ENCODE measurements around the gene BHLHA15.
"Not testable (repeated sequence)": the region's sequence is repeated elsewhere in the genome, so short reads cannot be mapped to it uniquely, and the experiment has no call there.

The BHLHA15 gene

DNA sequence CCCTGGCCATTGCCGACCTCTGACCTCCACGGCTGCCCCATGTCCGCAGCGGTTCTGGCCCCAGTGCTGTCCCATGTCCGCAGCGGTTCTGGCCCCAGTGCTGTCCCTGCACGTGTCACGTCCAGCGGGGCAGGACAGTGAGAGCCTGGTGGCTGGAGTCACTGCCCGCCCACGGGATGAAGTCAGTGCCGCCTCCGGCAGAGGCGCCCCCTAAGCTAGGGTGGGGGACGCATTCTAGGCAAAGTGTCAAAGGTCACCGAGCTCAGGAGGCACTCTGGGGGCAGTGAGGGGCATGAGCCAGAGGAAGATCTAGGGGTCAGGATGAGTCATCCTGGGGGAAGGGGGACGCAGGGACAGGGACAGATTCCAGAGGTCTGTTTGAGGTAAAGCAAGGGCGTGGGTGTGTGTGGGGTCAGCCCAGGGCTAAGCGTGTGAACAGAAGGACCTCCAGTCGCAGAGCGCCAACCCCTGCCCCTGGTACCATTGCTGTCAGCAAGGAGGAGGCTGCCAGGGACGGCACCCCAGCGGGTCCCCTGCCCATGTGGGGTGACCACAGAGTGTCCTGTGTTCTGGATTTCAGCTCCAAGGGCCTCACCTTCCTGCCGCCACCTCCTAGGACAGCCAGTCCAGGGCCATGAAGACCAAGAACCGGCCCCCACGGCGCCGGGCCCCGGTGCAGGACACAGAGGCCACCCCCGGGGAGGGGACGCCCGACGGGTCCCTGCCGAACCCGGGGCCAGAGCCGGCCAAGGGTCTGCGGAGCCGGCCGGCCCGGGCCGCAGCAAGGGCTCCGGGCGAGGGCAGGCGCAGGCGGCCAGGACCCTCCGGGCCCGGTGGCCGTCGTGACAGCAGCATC lies 665 bp downstream of the BHLHA15 start:
- DNase-seq, result no peak

DNA sequence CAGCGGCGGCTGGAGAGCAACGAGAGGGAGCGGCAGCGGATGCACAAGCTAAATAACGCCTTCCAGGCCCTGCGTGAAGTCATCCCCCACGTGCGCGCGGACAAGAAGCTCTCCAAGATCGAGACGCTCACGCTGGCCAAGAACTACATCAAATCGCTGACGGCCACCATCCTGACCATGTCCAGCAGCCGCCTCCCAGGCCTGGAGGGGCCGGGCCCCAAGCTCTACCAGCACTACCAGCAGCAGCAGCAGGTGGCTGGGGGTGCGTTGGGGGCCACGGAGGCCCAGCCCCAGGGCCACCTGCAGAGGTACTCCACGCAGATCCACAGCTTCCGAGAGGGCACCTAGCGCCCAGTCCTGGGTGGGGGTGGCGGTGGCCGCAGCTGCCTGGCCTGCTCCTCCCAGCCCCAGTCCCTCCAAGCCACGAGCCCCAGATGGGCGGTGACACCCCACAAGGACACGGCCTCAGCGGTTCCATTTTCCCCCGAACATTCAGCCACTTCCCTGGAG lies 1.3 kb downstream of the BHLHA15 start:
- no peak for DNase-seq

DNA sequence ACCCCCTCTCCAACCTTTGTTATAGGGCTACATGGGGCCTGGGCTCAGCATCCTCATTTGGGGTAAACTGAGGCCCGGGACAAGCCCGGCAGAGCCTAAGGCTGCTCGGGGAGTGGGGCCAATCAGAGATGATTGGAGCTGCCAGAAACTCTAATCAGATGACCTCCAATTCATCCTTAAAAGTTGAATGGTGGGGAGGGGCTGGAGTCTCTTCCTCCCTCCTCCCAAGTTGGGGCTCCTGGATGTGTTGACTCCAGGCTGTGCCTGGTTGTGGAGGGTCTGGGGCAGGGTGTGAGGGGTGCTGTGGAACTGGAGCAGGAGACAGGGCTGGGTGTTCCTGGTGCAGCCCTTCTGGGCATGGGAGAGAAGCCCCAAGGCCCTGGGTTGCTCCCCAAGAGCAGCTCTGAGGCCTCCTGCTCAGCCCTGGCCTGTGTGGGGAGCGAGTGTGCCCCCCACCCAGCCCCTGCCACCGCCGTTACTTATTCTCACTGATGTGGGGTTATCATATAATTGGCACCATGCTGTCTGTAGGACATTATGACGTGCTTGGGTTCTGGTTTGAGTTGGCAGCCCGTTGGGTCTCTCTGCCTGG lies 2.2 kb downstream of the BHLHA15 start:
- no peak for DNase-seq

DNA sequence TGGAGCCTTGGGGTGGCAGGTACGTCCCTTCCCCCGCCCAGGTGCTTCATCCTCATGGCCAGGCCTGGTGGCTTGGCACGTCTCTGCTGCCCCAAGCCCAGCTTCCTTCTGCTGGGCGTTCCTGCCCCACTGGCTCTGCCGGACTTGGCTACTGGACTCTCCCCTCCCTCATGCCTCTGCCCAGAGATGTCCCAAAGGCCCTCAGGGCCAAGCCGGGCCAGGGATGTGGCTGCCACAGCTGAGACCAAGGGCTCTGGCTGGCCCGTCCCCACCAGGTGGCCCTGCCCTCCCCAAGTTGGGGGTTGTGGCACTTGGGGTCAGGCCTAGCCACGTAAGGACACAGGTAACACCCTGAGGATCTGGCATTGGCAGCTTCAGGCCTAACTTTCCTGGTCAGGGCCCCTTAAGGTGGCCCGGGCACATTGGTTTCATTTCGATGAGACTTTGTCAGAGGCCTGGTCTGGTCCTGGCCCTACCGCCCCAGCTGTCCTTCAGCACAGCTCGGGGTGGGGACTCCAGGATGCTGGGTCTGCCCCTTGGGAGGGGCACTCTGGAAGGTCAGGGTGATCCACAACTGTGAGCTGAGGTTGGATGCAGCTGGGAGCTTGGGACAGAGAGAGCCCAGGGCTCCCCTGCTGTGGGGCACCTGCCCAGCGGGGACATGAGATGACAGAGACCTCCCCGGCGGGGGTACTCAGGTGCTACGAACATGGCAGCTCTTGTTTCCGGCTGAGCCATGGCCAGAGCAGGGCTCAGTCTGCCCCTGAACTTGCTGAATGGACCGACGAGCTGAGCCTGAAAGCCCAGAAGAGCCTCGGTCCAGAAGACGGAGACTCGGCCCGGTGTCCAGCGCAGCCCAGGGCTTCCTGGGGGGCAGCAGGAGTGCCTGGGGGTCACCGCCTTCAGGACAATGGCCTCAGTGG lies 2.9 kb downstream of the BHLHA15 start:
- no peak for DNase-seq

DNA sequence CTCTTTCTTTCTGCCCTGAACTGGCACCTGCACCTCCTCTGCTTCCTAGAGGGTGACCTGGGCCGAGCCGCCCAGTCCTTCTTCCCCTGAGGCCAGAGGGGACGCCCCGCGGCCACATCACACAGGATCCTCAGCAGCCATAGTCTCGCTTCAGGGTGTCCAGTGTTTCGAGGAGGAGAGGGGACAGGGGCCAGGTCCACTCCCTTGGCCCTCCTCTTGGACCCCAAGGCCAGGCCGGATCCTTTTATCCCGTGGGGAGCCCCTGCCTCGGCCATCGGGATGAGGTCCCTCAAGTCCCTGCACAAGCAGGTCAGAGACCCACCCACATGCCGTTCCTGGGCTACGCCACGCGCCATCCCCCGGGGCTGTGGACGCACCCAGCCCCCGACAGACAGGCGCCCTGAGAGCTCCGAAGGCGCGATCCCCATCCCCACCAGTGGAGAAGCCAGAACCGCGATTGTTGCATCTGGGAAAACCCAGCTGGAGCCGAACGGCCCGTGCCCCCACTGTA lies 3.6 kb downstream of the BHLHA15 start:
- DNase-seq, result no peak

DNA sequence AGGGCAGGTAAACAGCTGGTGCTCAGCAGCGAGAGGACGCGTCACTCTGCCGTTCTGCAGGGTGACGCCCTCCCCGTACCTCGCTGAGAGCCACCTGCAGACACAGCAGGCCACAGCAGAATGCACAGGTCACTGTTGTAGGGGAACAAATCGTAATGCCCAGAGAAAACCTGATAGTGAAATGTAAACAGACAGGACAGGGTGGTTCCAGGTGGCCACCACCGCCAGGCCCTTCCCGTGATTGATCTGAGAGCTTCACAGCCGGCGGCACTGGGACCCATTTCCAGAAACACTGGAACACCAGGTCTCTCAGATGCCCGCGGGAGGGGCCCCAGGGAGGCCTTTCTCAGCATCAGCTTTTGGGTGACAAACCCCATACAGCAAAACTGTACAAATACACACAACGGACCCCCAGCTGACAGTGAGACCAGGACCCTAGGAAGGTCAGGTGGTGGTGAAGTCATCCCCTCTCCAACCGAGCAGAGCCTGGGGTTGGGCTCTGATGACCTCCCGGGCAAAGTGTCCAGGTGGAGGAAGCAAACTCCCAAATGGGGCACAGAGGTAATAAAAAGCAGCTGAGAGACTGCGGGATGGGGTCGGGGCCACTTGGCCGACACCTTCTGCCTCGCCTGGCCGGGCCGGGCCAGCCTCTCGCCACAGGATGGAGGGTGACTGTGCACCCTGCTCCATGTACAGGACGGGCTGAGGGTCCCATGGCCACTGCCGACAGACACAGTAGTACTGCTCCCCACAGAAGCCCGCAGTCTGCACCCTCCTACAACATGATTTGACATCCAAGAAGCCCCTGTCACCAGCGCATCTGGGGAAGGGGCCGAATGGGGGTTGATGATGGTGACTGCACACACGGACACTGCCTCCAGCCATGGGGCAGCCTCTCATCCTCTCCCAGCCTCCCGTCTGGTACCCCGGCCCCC lies 4.6 kb downstream of the BHLHA15 start:
- DNase-seq, result no peak

DNA sequence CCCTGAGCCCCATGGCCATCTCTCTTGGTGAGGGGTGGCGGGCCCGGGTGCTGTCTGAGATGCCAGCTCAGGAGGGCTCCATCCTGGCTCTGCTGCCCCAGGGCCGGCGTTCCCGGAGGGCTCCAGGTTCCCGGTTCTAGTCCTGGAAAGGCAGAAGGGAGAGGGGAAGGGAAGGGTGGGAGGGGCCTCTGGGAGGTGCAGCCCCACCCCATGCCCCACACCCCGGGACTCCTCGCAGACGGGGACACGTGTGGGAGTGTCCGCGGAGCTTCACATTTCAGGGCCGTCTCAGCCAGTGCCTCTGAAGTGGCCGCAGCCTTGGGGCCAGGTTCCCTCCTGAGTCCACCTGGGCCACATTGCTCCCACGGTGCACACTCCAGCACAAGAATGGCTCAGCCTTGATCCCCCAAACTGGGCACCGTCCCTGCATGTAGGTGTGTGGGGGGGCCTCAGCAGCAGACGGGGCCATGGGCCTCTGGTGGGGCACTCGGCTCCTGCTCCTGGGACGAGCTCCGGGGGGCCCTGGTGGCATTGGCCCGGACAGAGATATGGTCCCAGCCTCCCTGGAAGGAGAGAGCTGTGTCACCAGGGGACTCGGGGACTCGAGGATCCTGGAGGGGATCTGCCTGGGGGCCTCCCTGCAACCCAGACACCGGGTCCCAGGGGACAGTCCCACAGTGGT lies 5.8 kb downstream of the BHLHA15 start:
- DNase-seq, result no peak

DNA sequence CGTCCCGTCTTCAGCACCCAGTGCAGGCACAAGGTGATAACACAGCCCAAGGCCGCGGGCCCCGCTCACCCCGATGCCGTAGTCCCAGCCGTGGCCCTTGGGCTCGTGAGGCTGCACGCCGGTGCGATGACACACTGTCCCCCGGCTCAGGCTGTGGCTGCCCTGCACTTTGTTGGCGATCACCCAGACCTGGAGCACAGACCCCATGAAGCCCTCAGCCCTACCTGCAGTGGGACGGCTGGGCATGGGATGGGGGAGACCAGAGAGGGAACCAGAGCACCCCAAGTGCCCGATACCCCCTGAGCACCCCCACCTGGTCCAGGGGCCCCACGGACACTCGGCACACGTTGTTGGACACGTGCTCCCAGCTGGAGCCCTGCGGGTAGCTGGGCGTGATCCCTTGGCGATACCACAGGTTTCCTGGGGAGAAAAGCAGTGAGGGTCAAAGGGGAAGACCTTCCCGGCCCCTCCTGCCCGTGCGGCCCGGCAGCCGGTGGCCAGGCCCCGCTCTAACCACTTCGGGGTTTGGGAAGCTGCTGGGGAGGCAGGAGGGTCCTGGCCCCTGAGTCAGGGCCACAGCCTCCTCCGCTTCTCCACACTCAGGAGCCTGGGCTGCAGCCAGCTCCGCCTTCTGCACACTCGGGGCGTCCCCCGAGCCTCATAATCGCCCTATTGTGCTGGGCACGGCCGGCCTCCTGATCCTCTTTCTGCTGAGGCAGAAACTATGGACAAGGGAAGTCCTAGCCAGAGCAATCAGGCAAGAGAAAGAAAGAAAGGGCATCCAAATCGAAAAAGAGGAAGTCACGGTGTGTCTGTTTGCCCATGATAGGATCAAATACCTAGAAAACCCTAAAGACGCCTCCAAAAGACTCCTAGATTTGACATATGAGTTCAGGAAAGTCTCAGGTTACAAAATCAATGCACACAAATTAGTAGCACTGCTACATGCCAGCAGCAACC lies 6.7 kb downstream of the BHLHA15 start:
- no peak for DNase-seq

DNA sequence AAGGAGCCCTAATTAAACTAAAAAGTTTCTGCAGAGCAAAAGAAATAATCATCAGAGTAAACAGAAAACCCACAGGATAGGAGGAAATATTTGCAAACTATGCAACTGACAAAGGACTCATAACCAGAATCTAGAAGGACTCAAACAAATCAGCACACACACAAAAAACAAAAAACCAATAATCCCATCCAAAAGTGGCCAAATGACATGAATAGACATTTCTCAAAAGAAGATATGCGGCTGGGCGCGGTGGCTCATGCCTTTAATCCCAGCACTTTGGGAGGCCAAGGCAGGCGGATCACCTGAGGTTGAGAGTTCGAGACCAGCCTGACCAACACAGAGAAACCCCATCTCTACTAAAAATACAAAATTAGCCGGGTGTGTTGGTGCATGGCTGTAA lies 8.1 kb downstream of the BHLHA15 start:
- not testable (repeated sequence) for DNase-seq

DNA sequence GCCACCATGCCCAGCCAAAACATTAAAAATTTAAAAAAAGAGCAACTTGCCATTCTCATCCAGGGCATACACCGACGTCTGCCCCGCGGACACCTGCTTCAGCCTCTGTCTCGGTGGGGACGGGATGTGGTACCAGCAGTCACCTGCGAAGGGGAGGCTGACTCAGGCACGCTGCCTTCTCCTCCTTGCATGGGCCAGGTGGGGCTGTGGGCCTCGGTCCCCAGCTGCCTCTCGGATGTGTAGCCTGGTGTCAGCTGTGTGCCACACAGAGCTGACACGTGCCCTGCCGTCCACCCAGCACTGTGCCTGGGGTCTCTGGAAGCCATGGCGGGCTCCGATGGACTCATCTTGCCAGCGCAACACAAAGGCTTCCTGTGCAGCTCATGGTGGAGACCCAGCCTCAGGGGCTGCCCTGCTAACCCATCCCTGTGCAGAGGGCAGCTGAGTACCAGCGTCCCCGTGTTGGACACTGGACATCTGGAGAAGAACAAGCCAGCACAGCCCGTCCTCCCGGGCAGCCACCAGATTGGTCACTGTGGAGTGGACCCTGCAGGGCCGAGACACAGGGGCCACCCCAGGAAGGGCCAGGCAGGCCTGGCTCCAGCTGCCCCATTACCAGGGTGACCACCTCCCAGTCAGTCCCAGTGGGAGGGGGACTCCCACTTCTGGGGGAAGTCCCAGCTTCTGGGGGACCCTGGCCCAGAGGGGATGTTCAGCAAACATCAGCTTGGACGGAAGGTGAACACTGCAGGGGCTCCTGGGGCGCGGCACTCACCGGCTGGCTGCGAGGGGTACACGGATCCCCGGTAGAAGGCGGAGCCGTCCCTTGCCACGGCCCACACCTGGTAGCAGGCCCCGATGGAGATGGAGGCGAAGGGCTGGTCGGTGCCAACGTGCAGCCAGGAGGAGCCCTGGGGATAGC lies 10.6 kb downstream of the BHLHA15 start:
- no peak for DNase-seq

DNA sequence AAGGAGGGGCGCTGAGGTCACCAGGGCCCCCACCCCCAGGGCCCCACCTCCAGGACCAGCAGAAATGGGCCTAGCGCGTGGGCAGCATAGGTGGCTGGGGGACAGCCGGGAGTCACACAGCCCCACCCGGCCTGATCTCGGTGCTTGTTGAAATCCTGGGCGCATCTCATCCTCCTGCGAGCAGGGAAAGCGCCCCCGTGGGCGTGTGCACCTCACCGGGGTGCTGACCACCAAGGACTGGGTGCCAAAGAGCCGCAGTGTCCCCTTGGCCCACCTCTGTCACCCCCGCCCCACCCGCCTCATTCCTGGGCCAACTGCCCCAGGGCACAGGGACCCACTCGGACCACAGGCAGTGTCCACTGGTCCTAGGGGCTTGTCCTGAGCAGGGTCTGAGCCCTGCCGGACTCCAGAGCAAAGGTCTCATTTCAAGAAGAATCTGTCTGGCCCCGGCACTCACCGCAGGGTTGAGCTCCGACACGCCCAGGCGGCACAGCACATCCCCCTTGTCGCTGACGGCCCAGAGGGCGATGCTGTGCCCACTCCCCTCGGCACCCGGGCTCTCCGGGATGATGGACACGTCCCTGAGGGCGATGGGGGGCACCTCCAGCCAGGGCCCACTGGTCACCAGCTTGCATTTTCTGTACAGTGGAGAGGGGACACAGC lies 11.4 kb downstream of the BHLHA15 start:
- no peak for DNase-seq

DNA sequence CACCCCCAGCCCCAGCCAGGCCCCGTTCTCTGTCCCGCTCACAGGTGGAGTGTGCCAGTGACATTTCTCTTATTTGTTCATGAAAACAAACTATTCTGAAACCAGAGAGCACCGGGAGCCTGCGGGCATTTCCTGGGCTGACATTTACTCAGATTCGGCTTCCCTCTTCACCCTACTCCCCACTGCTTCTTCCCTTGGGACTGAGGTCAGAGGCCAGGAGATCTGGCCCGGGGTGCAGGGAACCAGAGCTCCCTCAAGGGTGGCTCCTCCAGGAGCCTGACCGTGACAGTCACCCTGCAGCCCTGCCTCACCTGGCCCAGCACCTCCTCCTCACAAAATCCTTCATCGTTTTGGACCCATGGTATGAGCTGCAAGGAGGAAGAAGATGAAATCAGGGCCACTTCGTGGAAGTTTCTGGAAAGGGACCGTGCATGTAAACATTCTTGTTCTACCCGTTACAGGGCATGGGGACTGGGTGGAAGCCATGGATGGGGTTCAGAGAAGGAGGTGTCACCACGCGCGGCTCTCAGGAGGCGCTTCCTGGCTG lies 12.2 kb downstream of the BHLHA15 start:
- no peak for DNase-seq

DNA sequence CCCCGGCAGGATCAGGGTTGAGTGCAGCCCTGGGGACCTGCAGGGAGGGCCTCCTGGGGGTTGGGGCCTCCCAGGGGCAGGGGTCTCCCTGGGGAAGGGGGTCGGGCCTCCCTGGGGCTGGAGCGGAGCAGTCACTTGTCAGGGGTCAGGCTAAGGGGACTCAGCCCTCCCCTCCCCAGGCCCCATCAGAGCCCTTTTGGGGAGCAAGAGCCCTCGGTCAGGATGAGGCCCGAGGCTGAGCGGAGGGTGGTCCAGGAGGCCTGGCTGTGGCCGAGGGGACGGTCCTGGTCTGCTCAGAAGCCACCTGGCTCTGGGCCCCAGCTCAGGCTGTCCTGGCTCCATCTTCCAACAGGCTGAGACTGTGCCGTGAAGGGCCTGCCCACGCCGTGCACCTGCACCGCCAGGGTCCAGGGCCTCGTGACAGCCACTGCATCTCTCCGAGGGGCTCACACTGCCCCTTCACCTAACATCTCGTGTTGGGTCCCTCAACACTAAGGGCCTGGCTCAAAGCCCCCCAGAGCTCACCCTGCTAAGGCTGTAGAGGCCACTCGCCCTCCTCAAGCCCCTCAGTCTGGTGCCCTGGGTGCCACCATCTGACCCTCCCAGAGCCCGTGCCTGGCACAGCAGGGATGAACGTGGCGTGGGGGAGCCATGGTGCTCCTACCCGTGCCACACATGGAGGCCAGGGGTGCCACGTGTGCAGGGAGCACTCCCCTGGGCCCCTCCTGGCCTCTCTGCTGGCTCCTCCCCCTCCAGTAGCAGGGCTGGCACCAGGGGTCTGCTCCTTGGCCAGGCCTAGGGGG lies 12.9 kb downstream of the BHLHA15 start:
- DNase-seq, result no peak

DNA sequence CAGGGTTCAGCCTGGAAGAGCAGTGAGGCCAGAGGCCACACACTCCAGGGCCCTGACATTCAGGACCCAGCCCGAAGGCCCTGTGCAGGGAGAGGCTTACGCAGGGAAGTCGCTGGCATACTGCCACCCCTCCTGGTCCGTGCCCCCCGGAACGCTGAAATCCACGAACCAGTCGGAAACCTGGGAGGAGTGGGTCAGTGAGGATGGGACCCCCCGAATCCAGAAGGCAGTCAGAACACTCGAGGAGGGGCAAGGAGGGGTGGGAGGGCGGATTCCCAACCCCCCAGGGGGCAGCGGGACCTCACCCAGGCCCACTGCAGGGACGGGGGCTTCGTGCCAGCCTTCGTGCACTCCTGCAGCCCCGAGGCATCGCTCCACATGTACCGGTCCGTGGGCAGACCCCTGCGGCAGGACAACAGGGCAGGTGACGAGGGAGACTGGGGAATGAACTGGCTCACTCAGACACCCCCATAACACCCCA lies 13.5 kb downstream of the BHLHA15 start:
- DNase-seq, result no peak

DNA sequence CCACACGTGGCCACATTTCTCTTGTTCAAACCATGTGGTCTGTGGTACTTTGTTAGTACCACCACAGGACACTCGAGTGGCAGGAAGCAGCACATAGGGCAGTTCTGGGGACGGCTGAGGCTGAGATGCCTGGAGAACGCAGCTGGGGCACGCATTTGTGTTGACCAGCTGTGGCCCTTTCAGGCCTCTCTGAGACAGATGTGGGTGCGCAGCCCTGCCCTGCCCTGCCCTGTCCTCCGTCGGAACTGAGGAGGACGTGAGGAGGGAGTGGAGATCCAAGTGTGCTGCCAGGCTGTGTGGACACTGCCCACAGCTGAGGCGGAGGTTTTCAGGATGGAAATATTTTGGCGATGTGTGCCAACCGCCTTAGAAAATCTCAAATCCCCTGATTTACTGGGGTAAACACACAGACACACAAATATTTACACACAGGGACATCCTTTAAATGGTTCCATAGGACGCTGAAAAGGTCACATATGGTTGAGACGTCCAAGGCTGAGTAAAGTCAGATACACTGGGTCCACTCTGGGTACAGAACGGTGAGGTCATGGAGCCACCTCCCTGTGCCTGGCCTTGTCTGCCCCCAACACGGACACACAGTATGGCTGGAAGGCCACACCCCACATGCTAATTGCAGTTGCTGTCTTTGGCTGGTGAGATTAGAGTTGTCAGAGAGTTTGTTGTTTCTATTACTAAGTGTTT lies 14.8 kb downstream of the BHLHA15 start:
- DNase-seq, result no peak

DNA sequence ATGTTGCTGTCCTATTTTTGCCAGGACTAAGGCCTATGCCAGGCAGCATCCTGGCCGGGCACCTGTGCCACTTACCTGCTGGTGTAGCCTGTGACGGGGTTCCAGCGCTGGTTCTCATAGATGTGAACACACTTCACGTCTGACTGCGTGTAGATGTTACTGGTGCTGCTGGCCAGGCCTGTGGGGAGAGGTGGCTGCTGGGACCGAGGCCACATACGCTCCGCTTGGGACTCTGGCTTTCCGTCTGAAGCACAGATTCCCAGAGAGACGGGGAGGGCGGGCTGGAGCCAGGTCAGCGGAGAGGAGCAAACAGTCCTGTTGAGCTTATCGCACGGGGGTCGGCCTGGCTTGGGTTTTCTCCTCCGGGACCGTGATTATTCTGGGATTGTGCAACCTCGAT lies 16.7 kb downstream of the BHLHA15 start:
- no peak for DNase-seq

Data from central memory CD4-positive, alpha-beta T cell (primary cell).